Caco-2 (cell line): ENCODE data around the gene ZNF205. TPM values are rescaled to one million over a fixed set of nuclear protein-coding genes. Genes with fewer than 3 reads are reported as not detected.
"Not testable (repeated sequence)": the region's sequence is repeated elsewhere in the genome, so short reads cannot be mapped to it uniquely, and the experiment has no call there.

ENCODE experiments used
- BruUV-seq: library from RNA; stranded (reverse); fragments of 400-500 nt; replicated peaks from 2 replicates; lab custom pipeline; 2021; lab: Mats Ljungman, UMichigan
- CTCF ChIA-PET: fragments of 300-600 bp; sonication (Branson Sonifier 250); formaldehyde crosslinking; loops from one replicate; lab custom pipeline; 2022; ENCODE audit warnings: antibody characterized with exemption; lab: Charles Lee
- POLR2A ChIA-PET: fragments of 300-600 bp; sonication (Branson Sonifier 250); formaldehyde crosslinking; loops from one replicate; lab custom pipeline; 2022; ENCODE audit warnings: antibody characterized with exemption; lab: Charles Lee
- DNase-seq, 2 experiments: peaks; one replicate each; pipeline versions ENCODE4 v3.0.0 to v3.0.0-alpha.2; 2020 to 2022
- H3K27me3 ChIP-seq: replicated peaks from 2 replicates; pipeline ENCODE4 v1.6.0; 2011; ENCODE audit warnings: low read length; ENCODE audit not compliant: control insufficient read depth, insufficient read depth
- H3K36me3 ChIP-seq: 2 replicates; pipeline ENCODE4 v1.5.1; 2011; ENCODE audit warnings: low read length; ENCODE audit not compliant: control insufficient read depth, insufficient read depth
- H3K4me1 ChIP-seq: fragments of 250-450 bp; sonication (Bioruptor Pico); 2 replicates; pipeline ENCODE4 v1.5.1; 2020; ENCODE audit warnings: mild to moderate bottlenecking
- H3K4me3 ChIP-seq: 2 replicates; pipeline ENCODE4 v1.5.1; 2011; ENCODE audit warnings: low read depth, mild to moderate bottlenecking, control low read depth, low read length
- H3K9me3 ChIP-seq: fragments of 250-450 bp; sonication (Bioruptor Pico); 2 replicates; pipeline ENCODE4 v1.5.1; 2020; ENCODE audit warnings: mild to moderate bottlenecking, moderate library complexity
- H3K27ac Mint-ChIP-seq: one replicate; pipeline ENCODE4 v1.8.0; 2022; ENCODE audit warnings: mixed read lengths; ENCODE audit not compliant: unreplicated experiment
- H3K27me3 Mint-ChIP-seq: one replicate; pipeline ENCODE4 v1.8.0; 2022; ENCODE audit warnings: mixed read lengths; ENCODE audit not compliant: insufficient read depth, unreplicated experiment
- H3K36me3 Mint-ChIP-seq: one replicate; pipeline ENCODE4 v1.8.0; 2022; ENCODE audit warnings: mild to moderate bottlenecking, mixed read lengths; ENCODE audit not compliant: insufficient read depth, unreplicated experiment
- H3K4me1 Mint-ChIP-seq: one replicate; pipeline ENCODE4 v1.8.0; 2022; ENCODE audit warnings: low read depth, mixed read lengths; ENCODE audit not compliant: unreplicated experiment
- H3K4me3 Mint-ChIP-seq: one replicate; pipeline ENCODE4 v1.8.0; 2022; ENCODE audit warnings: mild to moderate bottlenecking, moderate library complexity, mixed read lengths; ENCODE audit not compliant: unreplicated experiment
- H3K9me3 Mint-ChIP-seq: one replicate; pipeline ENCODE4 v1.8.0; 2022; ENCODE audit warnings: mixed read lengths; ENCODE audit not compliant: unreplicated experiment
- CTCF ChIP-seq, 2 experiments: fragments of 200-600 bp in 1 of 2; IDR thresholded peaks; 1 replicate in 1 of 2; 2 replicates in 1 of 2; pipeline versions ENCODE4 v1.5.1 to v1.8.0; 2011 to 2022; ENCODE audit warnings: antibody characterized with exemption in 1 of 2, control low read depth in 1 of 2, inconsistent platforms in 1 of 2, low read depth in 1 of 2, low read length in 1 of 2, mild to moderate bottlenecking in 1 of 2, moderate library complexity in 1 of 2; ENCODE audit not compliant: insufficient read depth in 1 of 2, severe bottlenecking in 1 of 2, unreplicated experiment in 1 of 2
- intact Hi-C: fragments of 100-400 bp; cut with micrococcal nuclease; formaldehyde crosslinking; loops from one replicate; pipeline ENCODE4 v1.10.0; 2022; ENCODE audit not compliant: unreplicated experiment
- total RNA-seq: library from RNA; stranded (reverse); gene quantifications from 2 replicates; pipeline ENCODE4 v1.2.3, GENCODE V29; 2022

ZNF205 gene
- total RNA-seq, 1 experiment from 2014 or later = 13.5 TPM

GRCh38 chr16:3138342-3138741, 26.0 kb downstream of the ZNF205 start:
- ChIA-PET POLR2A (no interaction called here), CTCF (no interaction called here)
- Histone ChIP-seq H3K36me3 (no peaks in the 10 kb centered on the region), H3K9me3 (no peaks in the 10 kb centered on the region), H3K4me1 (no peaks in the 10 kb centered on the region), H3K4me3 (no peak overlapping the region), H3K27me3 (no peaks in the 10 kb centered on the region)
- Mint-ChIP-seq H3K4me3 (no peak overlapping the region), H3K9me3 (no peaks in the 10 kb centered on the region), H3K27me3 (no peaks in the 10 kb centered on the region), H3K36me3 (peaks cover 16% of the 10 kb centered on the region), H3K4me1 (no peaks in the 10 kb centered on the region), H3K27ac (no peak overlapping the region)
- DNase-seq = peak in 1 of 2 experiments; percentile 27
- intact Hi-C loops = no loop called here
- BruUV-seq = no TSS peak
- no peak for TF ChIP-seq CTCF (IDR thresholded peaks at IDR 0.05; ENCODE audit: insufficient read depth in 1 of 2, low read depth in 1 of 2, low read length in 1 of 2, severe bottlenecking in 1 of 2, unreplicated experiment in 1 of 2)

DNA sequence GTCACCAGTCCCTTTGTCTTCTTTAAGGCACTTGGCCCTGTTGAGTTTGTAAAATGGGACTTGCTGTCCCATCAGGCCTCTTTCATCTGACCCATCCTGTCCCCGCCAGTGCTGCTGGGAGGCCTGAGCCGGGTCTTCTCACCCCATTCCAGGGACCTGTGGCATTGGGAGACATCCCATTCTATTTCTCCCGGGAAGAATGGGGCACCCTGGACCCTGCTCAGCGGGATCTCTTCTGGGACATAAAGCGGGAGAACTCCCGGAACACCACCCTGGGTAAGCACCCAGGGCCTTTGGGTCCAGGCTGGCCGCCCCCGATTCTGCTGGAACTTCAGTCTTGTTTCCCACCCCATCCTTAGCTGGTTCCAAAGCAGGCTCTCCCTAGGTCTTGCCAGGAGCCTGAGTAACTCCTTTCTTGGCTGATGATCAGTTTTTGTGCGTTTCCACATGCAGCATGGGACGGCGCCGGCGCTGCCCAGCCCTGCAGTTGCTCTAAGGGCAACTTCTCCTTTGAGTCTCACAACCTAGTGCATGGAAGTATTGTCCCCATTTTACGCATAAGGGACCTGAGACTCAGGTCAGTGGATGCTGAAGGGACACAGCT, 26.5 kb downstream of the ZNF205 start:
- DNase-seq = peak in 1 of 2 experiments; percentile 27
- Mint-ChIP-seq H3K4me1 (no peaks in the 10 kb centered on the region), H3K9me3 (no peaks in the 10 kb centered on the region), H3K27me3 (no peaks in the 10 kb centered on the region), H3K27ac (no peak overlapping the region), H3K36me3 (peaks cover 10% of the 10 kb centered on the region), H3K4me3 (no peak overlapping the region)
- Histone ChIP-seq H3K27me3 (no peaks in the 10 kb centered on the region), H3K4me3 (no peak overlapping the region), H3K9me3 (no peaks in the 10 kb centered on the region), H3K36me3 (no peaks in the 10 kb centered on the region), H3K4me1 (no peaks in the 10 kb centered on the region)
- CTCF ChIA-PET = no interaction called here
- POLR2A ChIA-PET = no interaction called here
- no TSS peak for BruUV-seq
- no peak for TF ChIP-seq CTCF (IDR thresholded peaks at IDR 0.05; ENCODE audit: insufficient read depth in 1 of 2, low read depth in 1 of 2, low read length in 1 of 2, severe bottlenecking in 1 of 2, unreplicated experiment in 1 of 2)
- intact Hi-C loops = no loop called here

DNA sequence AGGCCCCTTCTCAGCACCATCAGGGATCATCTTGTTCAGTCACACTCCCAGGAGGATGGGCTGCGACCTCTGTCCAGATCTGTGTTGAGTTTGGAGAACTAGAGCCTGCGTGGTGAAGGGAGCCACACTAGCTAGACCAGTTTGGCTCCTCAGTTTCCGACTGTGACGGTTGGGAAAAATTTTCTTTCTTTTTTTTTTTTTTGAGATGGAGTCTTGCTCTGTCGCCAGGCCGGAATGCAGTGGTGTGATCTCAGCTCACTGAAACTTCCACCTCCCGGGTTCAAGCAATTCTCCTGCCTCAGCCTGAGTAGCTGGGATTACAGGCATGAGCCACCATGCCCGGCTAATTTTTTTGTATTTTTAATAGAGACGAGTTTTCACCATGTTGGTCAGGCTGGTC, 27.2 kb downstream of the ZNF205 start:
- DNase-seq, H3K27me3 ChIP-seq, H3K4me1 ChIP-seq, H3K9me3 Mint-ChIP-seq, H3K4me3 ChIP-seq, H3K27me3 Mint-ChIP-seq, H3K36me3 ChIP-seq, BruUV-seq, POLR2A ChIA-PET, H3K4me1 Mint-ChIP-seq, H3K4me3 Mint-ChIP-seq, H3K27ac Mint-ChIP-seq, H3K9me3 ChIP-seq, CTCF ChIA-PET, H3K36me3 Mint-ChIP-seq, intact Hi-C loops: not testable (repeated sequence)
